GM21576 (cell line): ENCODE results near the gene EYA3.

Experiments used
- ATAC-seq: cut with Tn5 transposase; IDR thresholded peaks from one replicate; pipeline ENCODE4 v1.9.1; 2021; ENCODE audit warnings: mild to moderate bottlenecking, moderate library complexity; ENCODE audit not compliant: unreplicated experiment

EYA3 gene, protein sequence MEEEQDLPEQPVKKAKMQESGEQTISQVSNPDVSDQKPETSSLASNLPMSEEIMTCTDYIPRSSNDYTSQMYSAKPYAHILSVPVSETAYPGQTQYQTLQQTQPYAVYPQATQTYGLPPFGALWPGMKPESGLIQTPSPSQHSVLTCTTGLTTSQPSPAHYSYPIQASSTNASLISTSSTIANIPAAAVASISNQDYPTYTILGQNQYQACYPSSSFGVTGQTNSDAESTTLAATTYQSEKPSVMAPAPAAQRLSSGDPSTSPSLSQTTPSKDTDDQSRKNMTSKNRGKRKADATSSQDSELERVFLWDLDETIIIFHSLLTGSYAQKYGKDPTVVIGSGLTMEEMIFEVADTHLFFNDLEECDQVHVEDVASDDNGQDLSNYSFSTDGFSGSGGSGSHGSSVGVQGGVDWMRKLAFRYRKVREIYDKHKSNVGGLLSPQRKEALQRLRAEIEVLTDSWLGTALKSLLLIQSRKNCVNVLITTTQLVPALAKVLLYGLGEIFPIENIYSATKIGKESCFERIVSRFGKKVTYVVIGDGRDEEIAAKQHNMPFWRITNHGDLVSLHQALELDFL

DNA sequence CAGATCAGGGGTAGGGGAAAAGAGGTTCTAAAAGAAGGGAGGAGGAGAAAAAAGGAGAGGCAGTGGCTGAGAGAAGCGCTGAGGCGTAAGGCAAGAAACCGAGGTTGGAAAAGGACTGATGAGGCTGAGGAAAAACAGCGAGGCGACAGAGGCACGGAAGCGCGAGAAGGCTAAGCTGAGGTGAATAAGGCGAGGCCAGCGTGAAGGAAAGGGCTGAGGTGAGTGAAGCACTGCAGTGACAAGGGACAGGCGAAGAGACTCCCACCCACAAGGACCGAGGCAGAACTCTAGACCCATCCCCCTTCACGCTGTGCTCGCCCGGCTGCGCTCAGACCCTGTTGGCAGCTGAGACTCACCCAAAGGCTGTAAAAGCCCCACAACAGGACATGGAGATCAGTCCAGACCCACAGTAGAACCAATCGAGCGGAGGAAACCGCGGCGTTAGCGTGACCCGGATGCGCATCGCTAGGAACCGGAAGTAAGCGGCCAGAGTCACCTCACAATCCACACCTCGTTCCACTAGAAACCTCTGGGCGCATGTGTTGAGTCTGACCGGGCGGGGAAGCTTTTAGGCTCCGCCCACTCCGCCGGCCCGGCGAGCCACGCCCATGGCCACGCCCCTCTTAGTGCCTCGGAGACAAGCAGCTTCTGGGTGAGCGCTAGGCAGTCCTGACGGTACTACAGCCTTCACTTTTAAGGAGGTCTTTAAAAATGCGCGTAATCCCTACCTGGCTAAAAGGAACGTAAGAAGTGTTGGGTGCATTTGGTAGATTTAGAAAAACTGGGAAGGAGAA is at the start of gene EYA3:
Gene EYA3, minus strand, starts transcription at position 443 of the 794 bp plus-strand sequence. CDS start 30,584 bp downstream, outside the sequence.
- peak; percentile 84 for ATAC-seq

GRCh38 chr1:28136922-28137613 is 48.7 kb upstream of the EYA3 start:
- no peak for ATAC-seq

- ATAC-seq: no peak
Measured at GRCh38 chr1:28136169-28136921, 47.9 kb upstream of the EYA3 start.

GRCh38 chr1:28135371-28136168 is 47.2 kb upstream of the EYA3 start:
- no peak for ATAC-seq

DNA sequence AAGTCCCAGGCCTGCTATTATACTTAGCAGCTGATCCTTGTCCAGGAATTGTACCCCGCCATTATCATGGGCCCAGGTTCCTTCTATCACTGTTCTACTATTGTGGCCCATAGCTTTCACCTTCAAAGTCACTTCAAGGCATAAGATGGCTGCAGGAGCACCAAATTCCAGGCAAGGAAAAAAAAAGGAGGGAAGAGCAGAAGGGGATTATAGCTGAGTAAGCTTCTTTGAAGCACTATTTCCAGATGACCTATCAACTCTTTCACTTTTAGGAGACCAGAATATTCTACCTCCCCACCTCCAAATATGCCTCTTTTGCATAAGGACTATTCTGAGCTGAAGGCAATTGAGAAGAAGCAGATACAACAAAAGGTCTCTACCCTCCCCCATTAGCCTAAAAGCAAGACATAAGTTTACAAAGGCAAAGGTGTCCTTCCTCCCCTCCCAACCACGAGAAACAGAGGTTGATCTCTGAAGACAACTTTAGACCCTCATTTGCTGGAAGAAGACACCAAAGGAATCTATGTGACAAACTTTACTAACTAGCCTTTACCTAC is 46.3 kb upstream of the EYA3 start:
- ATAC-seq: no peak

- no peak for ATAC-seq
Measured at GRCh38 chr1:28132171-28133167, 44.1 kb upstream of the EYA3 start.

DNA sequence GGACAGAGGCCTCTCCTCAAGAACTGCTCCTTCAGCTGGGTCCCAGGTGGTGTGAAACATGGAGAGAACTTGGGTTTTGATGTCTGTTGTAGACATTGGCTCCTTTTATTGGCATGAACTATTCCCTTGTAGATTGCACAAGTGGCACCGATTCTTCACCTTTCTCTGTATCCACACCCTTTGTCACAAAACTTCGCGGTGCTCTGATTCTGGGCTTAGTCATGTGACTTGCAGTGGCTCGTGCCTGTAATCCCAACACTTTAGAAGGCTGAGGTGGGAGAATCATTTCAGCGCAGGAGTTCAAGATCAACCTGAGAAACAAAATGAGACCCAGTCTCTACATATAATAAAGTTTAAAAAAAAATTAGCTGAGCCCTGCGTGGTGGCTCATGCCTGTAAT is 42.5 kb upstream of the EYA3 start:
- ATAC-seq: no peak

- ATAC-seq: no peak
Measured at GRCh38 chr1:28129150-28129549, 40.7 kb upstream of the EYA3 start.

DNA sequence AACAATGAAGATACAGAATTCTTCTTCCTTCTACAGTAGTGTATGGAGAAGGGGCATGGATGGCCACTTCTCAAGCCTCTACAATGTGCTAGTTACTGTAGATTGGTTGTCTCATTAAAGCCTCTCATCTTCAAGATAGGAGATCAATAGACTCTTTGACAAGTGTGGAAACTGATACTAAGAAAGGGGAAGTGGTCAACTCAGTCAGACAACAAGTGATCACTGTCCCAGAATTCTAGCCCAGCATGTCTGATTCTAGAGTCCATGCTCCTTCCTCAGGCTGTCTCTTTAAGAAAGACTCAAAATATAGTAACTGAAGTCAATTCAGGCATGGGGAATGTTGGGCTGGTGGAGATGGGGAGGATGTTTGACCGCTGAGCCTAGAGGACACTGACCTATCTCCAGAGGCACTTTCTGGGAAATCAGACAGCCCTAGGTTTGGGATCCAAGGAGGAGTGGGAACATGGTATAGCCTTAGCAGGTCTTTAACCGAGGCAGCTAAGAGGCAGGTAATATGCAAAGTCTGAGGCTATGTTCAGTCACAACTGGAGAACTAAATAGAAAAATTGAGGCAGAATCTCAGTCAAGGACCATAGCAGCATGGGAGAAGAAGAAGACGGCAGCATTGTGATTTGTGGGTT is 39.3 kb upstream of the EYA3 start:
- ATAC-seq: peak; percentile 61

GRCh38 chr1:28126783-28127490 is 38.5 kb upstream of the EYA3 start:
- no peak for ATAC-seq

GRCh38 chr1:28126212-28126611 is 37.8 kb upstream of the EYA3 start:
- no peak for ATAC-seq

DNA sequence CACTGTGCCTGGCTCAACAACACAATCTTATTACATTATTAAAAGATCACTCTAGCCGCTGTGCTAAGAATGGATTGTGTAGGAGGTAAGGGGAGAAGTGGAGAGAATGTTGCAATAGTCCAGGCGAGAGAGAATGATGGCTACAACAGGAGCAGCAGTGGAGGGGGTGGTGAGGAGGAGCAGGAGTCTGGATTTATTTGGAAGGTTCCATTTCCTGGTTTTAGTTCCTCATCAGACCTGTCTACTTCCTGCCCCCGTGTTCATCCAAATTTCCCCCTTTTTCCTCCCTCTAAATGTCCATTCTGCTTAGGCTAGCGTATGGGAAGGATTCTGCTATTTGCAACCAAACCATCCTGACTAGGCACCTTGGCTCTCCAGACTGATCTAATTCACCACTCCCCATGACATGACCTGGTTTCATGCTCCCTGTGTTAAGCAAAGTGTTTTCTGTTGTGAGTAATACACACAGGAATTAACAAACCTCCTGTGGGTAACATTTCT is 35.1 kb upstream of the EYA3 start:
- no peak for ATAC-seq

DNA sequence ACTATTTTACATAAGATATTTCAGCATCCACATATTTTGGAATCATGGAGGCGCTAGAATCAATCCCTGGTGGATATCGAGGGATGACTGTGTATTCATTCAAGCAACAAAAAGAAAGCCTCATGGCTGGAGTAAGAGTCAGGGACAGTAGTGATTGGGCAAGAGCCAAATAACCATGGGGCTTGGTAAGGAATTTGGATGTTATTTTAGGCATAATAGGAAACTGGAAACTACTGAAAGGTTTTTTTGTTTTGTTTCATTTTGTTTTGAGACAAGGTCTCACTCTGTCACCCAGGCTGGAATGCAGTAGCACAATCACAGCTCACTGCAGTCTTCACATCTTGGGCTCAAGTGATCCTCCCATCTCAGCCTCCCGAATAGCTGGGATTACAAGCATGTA is 33.8 kb upstream of the EYA3 start:
- no peak for ATAC-seq

DNA sequence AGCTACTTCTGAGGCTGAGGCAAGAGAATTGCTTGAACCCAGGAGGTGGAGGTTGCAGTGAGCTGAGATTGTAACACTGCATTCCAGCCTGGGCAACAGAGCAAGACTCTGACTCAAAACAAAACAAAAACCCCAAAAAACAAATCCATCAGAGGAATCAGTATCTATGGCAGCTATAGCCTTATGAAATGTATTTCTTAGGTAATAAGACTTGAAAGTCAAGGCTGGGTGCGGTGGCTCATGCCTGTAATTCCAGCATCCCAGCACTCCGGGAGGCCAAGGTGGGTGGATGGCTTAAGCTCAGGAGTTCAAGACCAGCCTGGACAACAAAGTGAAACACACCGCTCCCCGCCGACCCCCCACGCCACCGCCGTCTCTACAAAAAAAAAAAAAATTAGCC is 31.1 kb upstream of the EYA3 start:
- no peak for ATAC-seq

DNA sequence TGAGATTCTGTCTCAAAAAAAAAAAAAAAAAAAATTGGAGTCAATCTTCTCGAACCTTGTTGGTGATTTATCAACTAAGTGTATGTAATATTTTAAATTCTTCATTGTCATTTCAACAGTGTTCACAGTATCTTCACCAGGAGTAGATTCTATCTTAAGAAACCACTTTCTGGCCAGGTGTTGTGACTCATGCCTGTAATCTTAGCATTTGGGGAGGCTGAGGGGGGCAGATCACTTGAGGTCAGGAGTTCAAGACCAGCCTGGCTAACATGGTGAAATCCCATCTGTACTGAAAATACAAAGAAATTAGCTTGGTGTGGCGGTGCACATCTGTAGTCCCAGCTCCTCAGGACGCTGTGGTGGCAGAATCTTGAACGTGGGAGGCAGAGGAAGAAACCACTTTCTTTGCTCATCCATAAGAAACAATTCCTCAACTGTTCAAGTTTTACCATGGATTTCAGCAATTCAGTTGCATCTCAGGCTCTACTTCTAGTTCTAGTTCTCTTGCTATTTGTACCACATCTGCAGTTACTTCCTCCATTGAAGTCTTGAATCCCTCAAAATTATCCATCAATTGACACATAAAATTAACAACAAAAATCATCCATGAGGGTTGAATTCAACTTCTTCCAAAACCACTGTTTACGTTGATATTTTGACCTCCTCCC is 30.4 kb upstream of the EYA3 start:
- ATAC-seq: no peak

DNA sequence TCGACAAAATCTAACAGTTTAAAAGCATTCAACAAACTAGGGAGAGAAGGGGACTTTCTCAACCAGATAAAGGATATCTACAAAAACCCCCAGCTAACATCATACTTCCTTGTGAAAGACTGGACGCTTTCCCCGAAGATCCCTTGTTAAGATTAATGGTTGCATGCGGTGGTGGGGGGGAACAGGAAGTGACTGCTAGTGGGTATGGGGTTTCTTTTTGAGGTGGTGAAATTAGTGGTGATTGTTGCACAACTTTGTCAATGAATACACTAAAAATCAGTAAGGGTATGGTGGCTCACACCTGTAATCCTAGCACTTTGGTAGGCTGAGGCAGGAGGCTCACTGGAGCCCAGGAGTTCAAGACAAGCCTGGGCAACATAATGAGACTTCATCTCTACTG is 26.9 kb upstream of the EYA3 start:
- ATAC-seq: no peak
